GM12878 (cell line): ENCODE results near the gene COQ7. TPM values are rescaled to one million over a fixed set of nuclear protein-coding genes. Genes with fewer than 3 reads are reported as not detected.

Source experiments
- ATF3 ChIP-seq: IDR thresholded peaks from 2 replicates; pipeline ENCODE4 v1.6.1; 2011; ENCODE audit warnings: low read depth, mild to moderate bottlenecking, low read length, moderate library complexity, borderline replicate concordance; ENCODE audit errors: extremely low read depth
- BACH1 ChIP-seq: fragments of 450-650 bp; IDR thresholded peaks from 2 replicates; pipeline ENCODE4 v1.6.1; 2017; ENCODE audit warnings: mild to moderate bottlenecking, borderline replicate concordance
- BCLAF1 ChIP-seq: fragments of 450-650 bp; IDR thresholded peaks from 2 replicates; pipeline ENCODE4 v1.6.1; 2017; ENCODE audit warnings: antibody characterized with exemption, mild to moderate bottlenecking, moderate library complexity
- BMI1 ChIP-seq: fragments of 450-650 bp; IDR thresholded peaks from 2 replicates; pipeline ENCODE4 v1.6.1; 2016; ENCODE audit warnings: mild to moderate bottlenecking, moderate library complexity, borderline replicate concordance
- CEBPB ChIP-seq, 2 experiments: fragments of 150-350 bp in 1 of 2; IDR thresholded peaks; 2 replicates each; pipeline ENCODE4 v1.6.1; 2012 to 2014; ENCODE audit warnings: low read depth in 2 of 2, low read length in 2 of 2, borderline replicate concordance in 1 of 2, inconsistent platforms in 1 of 2
- EP300 ChIP-seq, 2 experiments: fragments of 150-350 bp in 1 of 2; IDR thresholded peaks; 2 replicates each; pipeline ENCODE4 v1.6.1; 2011 to 2012; ENCODE audit warnings: low read depth in 2 of 2, low read length in 2 of 2, borderline replicate concordance in 1 of 2, improper control_type of control experiment in 1 of 2, inconsistent platforms in 1 of 2; ENCODE audit not compliant: control insufficient read depth in 1 of 2
- ETV6 ChIP-seq, 2 experiments: fragments of 450-650 bp in 1 of 2; IDR thresholded peaks in 1 of 2; conservative IDR thresholded peaks in 1 of 2; 2 replicates each; pipeline ENCODE4 v1.6.1; 2014; ENCODE audit warnings: antibody characterized with exemption in 1 of 2, borderline replicate concordance in 1 of 2, low read depth in 1 of 2, mild to moderate bottlenecking in 1 of 2, moderate library complexity in 1 of 2
- HDAC2 ChIP-seq: fragments of 200-600 bp; sonication (generic); IDR thresholded peaks from 2 replicates; pipeline ENCODE4 v1.6.1; 2017
- MEF2A ChIP-seq: IDR thresholded peaks from 2 replicates; pipeline ENCODE4 v1.6.1; 2011; ENCODE audit warnings: low read depth, mild to moderate bottlenecking, low read length, moderate library complexity; ENCODE audit not compliant: insufficient read depth
- MTA2 ChIP-seq: fragments of 450-650 bp; IDR thresholded peaks from 2 replicates; pipeline ENCODE4 v1.6.1; 2016; ENCODE audit warnings: low read depth, mild to moderate bottlenecking, moderate library complexity
- MYC ChIP-seq: IDR thresholded peaks from 2 replicates; pipeline ENCODE4 v1.6.1; 2011; ENCODE audit warnings: mild to moderate bottlenecking, low read length, moderate library complexity, inconsistent platforms; ENCODE audit not compliant: insufficient read depth, insufficient replicate concordance, insufficient read length, severe bottlenecking
- NFXL1 ChIP-seq: fragments of 450-650 bp; IDR thresholded peaks from 2 replicates; pipeline ENCODE4 v1.6.1; 2017; ENCODE audit warnings: antibody characterized with exemption, mild to moderate bottlenecking, borderline replicate concordance
- NR2F1 ChIP-seq: fragments of 450-650 bp; conservative IDR thresholded peaks from 2 replicates; pipeline ENCODE4 v1.6.1; 2017; ENCODE audit warnings: mild to moderate bottlenecking
- PAX8 ChIP-seq: fragments of 450-650 bp; IDR thresholded peaks from 2 replicates; pipeline ENCODE4 v1.6.1; 2017; ENCODE audit warnings: mild to moderate bottlenecking, moderate library complexity
- PBX3 ChIP-seq: IDR thresholded peaks from 2 replicates; pipeline ENCODE4 v1.6.1; 2011; ENCODE audit warnings: mild to moderate bottlenecking, low read depth, low read length, moderate library complexity; ENCODE audit not compliant: insufficient replicate concordance
- POLR2AphosphoS2 ChIP-seq: IDR thresholded peaks from 2 replicates; pipeline ENCODE4 v1.6.1; 2011; ENCODE audit warnings: low read depth, mild to moderate bottlenecking, low read length, improper control_type of control experiment, moderate library complexity
- RFX5 ChIP-seq: IDR thresholded peaks from 2 replicates; pipeline ENCODE4 v1.6.1; 2011; ENCODE audit warnings: low read depth, low read length, improper control_type of control experiment
- SRF ChIP-seq, 2 experiments: IDR thresholded peaks; 2 replicates each; pipeline ENCODE4 v1.6.1; 2011; ENCODE audit warnings: low read depth in 2 of 2, low read length in 2 of 2, mild to moderate bottlenecking in 1 of 2, moderate library complexity in 1 of 2
- TCF3 ChIP-seq: IDR thresholded peaks from 2 replicates; pipeline ENCODE4 v1.6.1; 2012; ENCODE audit warnings: low read depth, mild to moderate bottlenecking, low read length, borderline replicate concordance; ENCODE audit not compliant: insufficient read depth
- ZSCAN29 ChIP-seq: fragments of 450-650 bp; IDR thresholded peaks from 2 replicates; pipeline ENCODE4 v1.6.1; 2017; ENCODE audit warnings: mild to moderate bottlenecking, moderate library complexity
- polyA plus RNA-seq, 11 experiments: library from polyadenylated mRNA; depleted of rRNA in 4 of 11; unstranded in 6 of 11; stranded (reverse) in 5 of 11; fragments of >200 nt; fragmentation: Nextera tagmentation in 4 of 11; fragmentation: Illumina TruSeq in 1 of 11; extraction: Ambion mirVana in 4 of 11; extraction: Trizol in 1 of 11; gene quantifications; 1 replicate in 1 of 11; 2 replicates in 10 of 11; pipeline versions ENCODE4 v1.2.1 to v1.2.3, GENCODE V29; 2011 to 2016; ENCODE audit warnings: inconsistent platforms in 2 of 11, missing spikeins in 2 of 11, low read depth in 1 of 11
- total RNA-seq, 4 experiments: library from RNA; depleted of rRNA in 3 of 4; stranded (reverse); fragments of >200 nt in 3 of 4; fragmentation: Illumina TruSeq in 1 of 4; extraction: Trizol in 1 of 4; gene quantifications; 2 replicates each; pipeline versions ENCODE4 v1.2.1 to v1.2.3, GENCODE V29; 2013 to 2021
- TF ChIP-seq, protein P1 (sequence below), 3 experiments: IDR thresholded peaks in 2 of 3; conservative IDR thresholded peaks in 1 of 3; 2 replicates each; pipeline ENCODE4 v1.5.1; 2011; ENCODE audit warnings: low read depth in 3 of 3, low read length in 3 of 3, mild to moderate bottlenecking in 3 of 3, control low read depth in 2 of 3, moderate library complexity in 2 of 3, inconsistent platforms in 1 of 3, mixed read lengths in 1 of 3; ENCODE audit not compliant: control insufficient read depth in 2 of 3, insufficient read depth in 1 of 3; ENCODE audit errors: extremely low read depth in 1 of 3

Gene COQ7
- total and polyA plus RNA-seq, 10 of the 15 experiments (the other 5 are each of a cell fraction or from before 2014, with no cell fraction given), result 3.2 to 21.9 (median 13.0) TPM

DNA sequence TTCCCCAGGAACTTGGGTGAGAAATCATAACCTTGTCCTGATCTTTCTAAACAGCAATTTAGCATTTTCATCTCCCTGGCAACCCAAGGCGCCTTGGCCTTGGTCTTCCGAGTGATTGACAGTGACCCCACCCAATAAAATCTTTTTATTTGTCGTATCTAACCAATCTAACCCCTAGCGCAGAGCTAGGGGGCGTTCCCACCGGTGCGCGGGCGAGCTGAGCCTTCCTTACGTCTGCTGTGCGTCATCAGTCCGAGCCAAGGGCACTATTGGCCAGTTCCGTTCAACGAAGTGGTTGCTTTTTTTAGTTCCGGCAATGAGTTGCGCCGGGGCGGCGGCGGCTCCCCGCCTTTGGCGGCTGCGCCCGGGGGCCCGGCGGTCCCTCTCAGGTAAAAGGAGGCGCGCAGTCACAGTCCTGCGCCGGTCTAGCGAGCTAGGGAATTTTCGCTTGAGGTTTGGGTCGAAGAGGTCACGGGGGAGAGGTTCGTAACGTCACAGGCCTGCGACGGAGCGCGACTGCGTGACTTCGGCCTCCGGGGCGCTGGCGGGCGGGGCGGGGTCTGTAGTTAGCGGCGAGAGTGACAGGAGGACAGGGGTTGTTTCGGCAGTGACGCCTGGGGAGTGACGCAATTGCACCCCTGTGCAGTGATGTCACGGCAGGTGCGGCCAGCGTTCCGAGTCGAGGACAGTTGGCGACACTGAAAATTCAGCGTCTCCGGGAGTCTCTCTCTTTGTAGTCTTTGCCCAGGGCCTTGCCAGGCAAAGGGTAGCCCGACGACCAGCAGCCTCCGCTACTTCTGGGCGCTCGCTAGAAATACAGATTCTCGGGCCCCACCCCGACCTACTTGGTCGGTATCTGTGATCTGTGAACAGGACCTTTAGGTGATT, at the start of gene COQ7 (continued):
- TF ChIP-seq SRF (IDR thresholded peaks at IDR 0.05; ENCODE audit: low read depth in 2 of 2, low read length in 2 of 2) (peak in 1 of 2 experiments; percentile 64; a peak in 1 of 4 replicates), EP300 (IDR thresholded peaks at IDR 0.05; ENCODE audit: borderline replicate concordance in 1 of 2, control insufficient read depth in 1 of 2, low read depth in 2 of 2, low read length in 2 of 2) (0 out of 4 replicates have a peak, but pooled peaks of 1 of the 2 experiments have one; percentile 69), PAX8 (no peak), ETV6 (conservative IDR thresholded peaks at IDR 0.05 in 1 of 2, IDR thresholded peaks at IDR 0.05 in 1 of 2; ENCODE audit: borderline replicate concordance in 1 of 2, low read depth in 1 of 2) (no peak; a peak in 1 of 4 replicates), CEBPB (IDR thresholded peaks at IDR 0.05; ENCODE audit: borderline replicate concordance in 1 of 2, low read depth in 2 of 2, low read length in 2 of 2) (peak in 1 of 2 experiments; percentile 78; a peak in 1 of 4 replicates), MYC (no peak), NR2F1 (peak; percentile 100), BACH1 (peak; percentile 54; the same call in 1 of the 2 replicates), NFXL1 (no peak), ATF3 (peak; percentile 72; the same call in 1 of the 2 replicates), BMI1 (peak; percentile 91), RFX5 (peak; percentile 80), PBX3 (peak; percentile 98), HDAC2 (0 out of 2 replicates have a peak, but pooled peaks have one; percentile 27), MEF2A (no peak), TCF3 (no peak), MTA2 (no peak), ZSCAN29 (no peak), POLR2AphosphoS2 (0 out of 2 replicates have a peak, but pooled peaks have one; percentile 40), BCLAF1 (no peak)
- TF ChIP-seq, protein P1, sequence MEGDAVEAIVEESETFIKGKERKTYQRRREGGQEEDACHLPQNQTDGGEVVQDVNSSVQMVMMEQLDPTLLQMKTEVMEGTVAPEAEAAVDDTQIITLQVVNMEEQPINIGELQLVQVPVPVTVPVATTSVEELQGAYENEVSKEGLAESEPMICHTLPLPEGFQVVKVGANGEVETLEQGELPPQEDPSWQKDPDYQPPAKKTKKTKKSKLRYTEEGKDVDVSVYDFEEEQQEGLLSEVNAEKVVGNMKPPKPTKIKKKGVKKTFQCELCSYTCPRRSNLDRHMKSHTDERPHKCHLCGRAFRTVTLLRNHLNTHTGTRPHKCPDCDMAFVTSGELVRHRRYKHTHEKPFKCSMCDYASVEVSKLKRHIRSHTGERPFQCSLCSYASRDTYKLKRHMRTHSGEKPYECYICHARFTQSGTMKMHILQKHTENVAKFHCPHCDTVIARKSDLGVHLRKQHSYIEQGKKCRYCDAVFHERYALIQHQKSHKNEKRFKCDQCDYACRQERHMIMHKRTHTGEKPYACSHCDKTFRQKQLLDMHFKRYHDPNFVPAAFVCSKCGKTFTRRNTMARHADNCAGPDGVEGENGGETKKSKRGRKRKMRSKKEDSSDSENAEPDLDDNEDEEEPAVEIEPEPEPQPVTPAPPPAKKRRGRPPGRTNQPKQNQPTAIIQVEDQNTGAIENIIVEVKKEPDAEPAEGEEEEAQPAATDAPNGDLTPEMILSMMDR (IDR thresholded peaks at IDR 0.05 in 2 of 3, conservative IDR thresholded peaks at IDR 0.05 in 1 of 3; ENCODE audit: control insufficient read depth in 2 of 3, extremely low read depth in 1 of 3, insufficient read depth in 1 of 3, low read depth in 3 of 3, low read length in 3 of 3), result no peak
